OCI-LY7 (cell line): Measurements from ENCODE around the gene KIAA1755. TPM values are rescaled to one million over a fixed set of nuclear protein-coding genes. Genes with fewer than 3 reads are reported as not detected.

ENCODE experiments used
- BruUV-seq: library from RNA; stranded (reverse); fragments of 400-500 nt; replicated peaks from 2 replicates; lab custom pipeline; 2021; lab: Mats Ljungman, UMichigan
- CTCF ChIA-PET: fragments of 300-600 bp; sonication (Branson Sonifier 250); formaldehyde crosslinking; loops from one replicate; lab custom pipeline; 2022; ENCODE audit warnings: antibody characterized with exemption; ENCODE audit not compliant: unreplicated experiment; lab: Charles Lee
- POLR2A ChIA-PET: fragments of 300-600 bp; sonication (Branson Sonifier 250); formaldehyde crosslinking; loops from one replicate; lab custom pipeline; 2022; ENCODE audit warnings: antibody characterized with exemption; lab: Charles Lee
- DNase-seq: peaks from one replicate; pipeline ENCODE4 v3.0.0-alpha.2; 2015; ENCODE audit warnings: low spot score
- H2AFZ ChIP-seq: fragments of 200-600 bp; sonication (generic), shearing (Covaris generic); 2 replicates; pipeline ENCODE4 v1.6.1; 2014; ENCODE audit warnings: mild to moderate bottlenecking, antibody characterized with exemption, low read length, moderate library complexity
- H3K27ac ChIP-seq: fragments of 200-600 bp; sonication (generic); 2 replicates; pipeline ENCODE4 v1.5.1; 2014; ENCODE audit warnings: mixed run types, low read depth, mild to moderate bottlenecking, moderate library complexity, low read length, inconsistent platforms; ENCODE audit not compliant: poor library complexity, severe bottlenecking
- H3K36me3 ChIP-seq: fragments of 200-600 bp; sonication (generic); 2 replicates; pipeline ENCODE4 v1.6.1; 2014; ENCODE audit warnings: mild to moderate bottlenecking, antibody characterized with exemption, low read length, moderate library complexity, mixed read lengths; ENCODE audit not compliant: insufficient read depth
- H3K4me1 ChIP-seq: fragments of 200-600 bp; sonication (generic); 2 replicates; pipeline ENCODE4 v1.5.1; 2014; ENCODE audit warnings: mild to moderate bottlenecking, low read length; ENCODE audit not compliant: insufficient read depth, poor library complexity, severe bottlenecking
- H3K4me2 ChIP-seq: fragments of 200-600 bp; sonication (generic); 2 replicates; pipeline ENCODE4 v1.6.1; 2014; ENCODE audit warnings: mild to moderate bottlenecking, low read length
- H3K4me3 ChIP-seq: fragments of 200-600 bp; sonication (generic); 2 replicates; pipeline ENCODE4 v1.5.1; 2014; ENCODE audit warnings: mild to moderate bottlenecking, low read depth, low read length; ENCODE audit not compliant: poor library complexity, severe bottlenecking
- H3K79me2 ChIP-seq: fragments of 200-600 bp; sonication (generic); 2 replicates; pipeline ENCODE4 v1.6.1; 2016; ENCODE audit warnings: low read depth, mild to moderate bottlenecking, low read length, moderate library complexity, mixed read lengths; ENCODE audit not compliant: insufficient read depth
- H3K9me2 ChIP-seq: fragments of 200-600 bp; sonication (generic); 2 replicates; pipeline ENCODE4 v1.6.1; 2016; ENCODE audit warnings: mild to moderate bottlenecking, low read length, mixed read lengths; ENCODE audit not compliant: insufficient read depth
- H3K9me3 ChIP-seq: fragments of 200-600 bp; sonication (generic); 2 replicates; pipeline ENCODE4 v1.6.1; 2014; ENCODE audit warnings: mild to moderate bottlenecking, mixed run types, low read length, mixed read lengths
- H4K20me1 ChIP-seq: fragments of 200-600 bp; sonication (generic); 2 replicates; pipeline ENCODE4 v1.6.1; 2014; ENCODE audit warnings: mild to moderate bottlenecking, antibody characterized with exemption, low read length, moderate library complexity, mixed read lengths; ENCODE audit not compliant: insufficient read depth
- CTCF ChIP-seq: fragments of 200-600 bp; sonication (generic); conservative IDR thresholded peaks from 2 replicates; pipeline ENCODE4 v1.5.1; 2014; ENCODE audit warnings: mild to moderate bottlenecking, antibody characterized with exemption, low read length, moderate library complexity, mixed read lengths
- EZH2phosphoT487 ChIP-seq: fragments of 200-600 bp; sonication (generic); IDR thresholded peaks from 2 replicates; pipeline ENCODE4 v1.6.1; 2018; ENCODE audit warnings: low read depth, borderline replicate concordance, mild to moderate bottlenecking, mixed run types, antibody characterized with exemption, low read length, moderate library complexity, mixed read lengths
- intact Hi-C: fragments of 100-400 bp; cut with micrococcal nuclease; formaldehyde crosslinking; loops from one replicate; pipeline ENCODE4 v1.10.0; 2022; ENCODE audit not compliant: unreplicated experiment
- total RNA-seq, 2 experiments: library from RNA; depleted of rRNA in 1 of 2; stranded (reverse); fragments of >200 nt in 1 of 2; shearing (Covaris generic) in 1 of 2; gene quantifications; 2 replicates each; pipeline ENCODE4 v1.2.3, GENCODE V29; 2014 to 2022

Gene KIAA1755
- total RNA-seq, 2 experiments from 2014 or later, result not detected

- POLR2A ChIA-PET, result interaction anchor here (0.6 kb wide), 1 partner anchor 137 kb away, joined by 3 read pairs; no protein-coding TSS in a partner anchor
- no peaks in the 10 kb centered on the region for H3K4me1 ChIP-seq
- intact Hi-C loops, result no loop called here
Observed at GRCh38 chr20:38216201-38216600, 44.3 kb downstream of the KIAA1755 start.

GRCh38 chr20:38215194-38216182, 45.0 kb downstream of the KIAA1755 start:
- Histone ChIP-seq H2AFZ (no peak overlapping the region), H3K27ac (no peak overlapping the region), H3K9me3 (no peaks in the 10 kb centered on the region), H4K20me1 (no peaks in the 10 kb centered on the region), H3K79me2 (no peaks in the 10 kb centered on the region), H3K4me1 (no peaks in the 10 kb centered on the region), H3K4me2 (no peak overlapping the region), H3K36me3 (no peaks in the 10 kb centered on the region), H3K4me3 (no peak overlapping the region), H3K9me2 (no peaks in the 10 kb centered on the region)
- intact Hi-C loops, result no loop called here
- no peak for DNase-seq
- CTCF ChIA-PET, result interaction anchor here (0.6 kb wide), 1 partner anchor 59 kb away, joined by 3 read pairs; no protein-coding TSS in a partner anchor
- TF ChIP-seq CTCF (no peak), EZH2phosphoT487 (no peak)
- BruUV-seq, result no TSS peak
- POLR2A ChIA-PET, result interaction anchor here (0.6 kb wide), 2 partner anchors 126 to 138 kb away, joined by 3 read pairs; no protein-coding TSS in a partner anchor

More at GRCh38 chr20:38216201-38216600, 44.3 kb downstream of the KIAA1755 start:
- Histone ChIP-seq H3K79me2 (no peaks in the 10 kb centered on the region), H3K9me3 (no peaks in the 10 kb centered on the region), H2AFZ (no peak overlapping the region), H3K27ac (no peak overlapping the region), H3K36me3 (no peaks in the 10 kb centered on the region), H3K4me2 (no peak overlapping the region), H4K20me1 (no peaks in the 10 kb centered on the region), H3K9me2 (no peaks in the 10 kb centered on the region), H3K4me3 (no peak overlapping the region)
- DNase-seq, result no peak
- no TSS peak for BruUV-seq
- TF ChIP-seq EZH2phosphoT487 (no peak), CTCF (no peak)
- CTCF ChIA-PET, result no interaction called here
